Activated T-cell treated with anti-CD3 and anti-CD28 coated beads for 4 hours (primary cell): ENCODE results near the gene ZNF316.

ENCODE experiments used
- DNase-seq: peaks from one replicate; pipeline ENCODE4 v3.0.0-alpha.2; 2020

ZNF316 gene

GRCh38 chr7:6701860-6702259, 64.7 kb downstream of the ZNF316 start:
- DNase-seq, result no peak
